ENCODE results near the gene LAIR1.

GRCh38 chr19:54389553-54389952 lies 24.8 kb upstream of the LAIR1 start:
- TF ChIP-seq GATA3 (IDR thresholded peaks at IDR 0.05; ENCODE audit: low read depth, low read length), result no peak
- TF ChIP-seq GATA2 (IDR thresholded peaks at IDR 0.05; ENCODE audit: low read depth, low read length), result no peak

All from SH-SY5Y (cell line).